GDM1 (cell line): ENCODE measurements around the gene PREB.

ENCODE experiments used
- DNase-seq: peaks from one replicate; lab custom pipeline; 2025; lab: John Stamatoyannopoulos, UW

Gene PREB

GRCh38 chr2:27082773-27083409, 51.5 kb downstream of the PREB start:
- DNase-seq: no peak

DNA sequence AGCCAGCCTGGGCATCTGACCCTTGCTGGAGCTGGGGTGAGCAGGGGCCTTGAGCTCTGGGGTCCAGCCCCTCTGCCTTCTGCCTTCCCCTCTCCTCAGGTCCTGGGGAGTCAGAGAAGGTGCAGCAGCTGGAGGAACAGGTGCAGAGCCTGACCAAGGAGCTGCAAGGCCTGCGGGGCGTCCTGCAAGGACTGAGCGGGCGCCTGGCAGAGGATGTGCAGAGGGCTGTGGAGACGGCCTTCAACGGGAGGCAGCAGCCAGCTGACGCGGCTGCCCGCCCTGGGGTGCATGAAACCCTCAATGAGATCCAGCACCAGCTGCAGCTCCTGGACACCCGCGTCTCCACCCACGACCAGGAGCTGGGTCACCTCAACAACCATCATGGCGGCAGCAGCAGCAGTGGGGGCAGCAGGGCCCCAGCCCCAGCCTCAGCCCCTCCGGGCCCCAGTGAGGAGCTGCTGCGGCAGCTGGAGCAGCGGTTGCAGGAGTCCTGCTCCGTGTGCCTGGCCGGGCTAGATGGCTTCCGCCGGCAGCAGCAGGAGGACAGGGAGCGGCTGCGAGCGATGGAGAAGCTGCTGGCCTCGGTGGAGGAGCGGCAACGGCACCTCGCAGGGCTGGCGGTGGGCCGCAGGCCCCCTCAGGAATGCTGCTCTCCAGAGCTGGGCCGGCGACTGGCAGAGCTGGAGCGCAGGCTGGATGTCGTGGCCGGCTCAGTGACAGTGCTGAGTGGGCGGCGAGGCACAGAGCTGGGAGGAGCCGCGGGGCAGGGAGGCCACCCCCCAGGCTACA, 52.3 kb downstream of the PREB start:
- no peak for DNase-seq
